K562 (cell line): ENCODE results near the gene MARCHF3. TPM values are rescaled to one million over a fixed set of nuclear protein-coding genes. Genes with fewer than 3 reads are reported as not detected.

Experiments used
- C11orf30 ChIP-seq: fragments of 450-650 bp; IDR thresholded peaks from 2 replicates; pipeline ENCODE4 v1.6.1; 2016; ENCODE audit warnings: low read depth, mild to moderate bottlenecking
- CBFA2T3 ChIP-seq: fragments of 450-650 bp; IDR thresholded peaks from 2 replicates; pipeline ENCODE4 v1.6.1; 2017
- CBX2 ChIP-seq: fragments of 200-600 bp; sonication (generic); IDR thresholded peaks from one replicate; pipeline ENCODE4 v1.6.1; 2012; ENCODE audit warnings: mild to moderate bottlenecking, low read length, inconsistent platforms; ENCODE audit not compliant: insufficient read depth, poor library complexity, severe bottlenecking
- CTBP1 ChIP-seq: fragments of 450-650 bp; IDR thresholded peaks from 2 replicates; pipeline ENCODE4 v1.6.1; 2016; ENCODE audit warnings: borderline replicate concordance
- DDX20 ChIP-seq: fragments of 450-650 bp; IDR thresholded peaks from 2 replicates; pipeline ENCODE4 v1.6.1; 2016; ENCODE audit warnings: missing genetic modification characterization, low read depth, mild to moderate bottlenecking, missing compliant biosample characterization, moderate library complexity
- ELK3 ChIP-seq: fragments of 450-650 bp; formaldehyde crosslinking; IDR thresholded peaks from 2 replicates; pipeline ENCODE4 v1.4.0; 2020; ENCODE audit warnings: mild to moderate bottlenecking
- ETV6 ChIP-seq, 3 experiments: fragments of 150-350 bp in 1 of 3; sonication (generic) in 1 of 3; formaldehyde crosslinking in 1 of 3; IDR thresholded peaks; 2 replicates each; pipeline versions ENCODE4 v1.6.1 to v1.8.0; 2014 to 2022; ENCODE audit warnings: borderline replicate concordance in 2 of 3, low read depth in 2 of 3, antibody characterized with exemption in 1 of 3, low read length in 1 of 3, mild to moderate bottlenecking in 1 of 3, missing genetic modification reagents in 1 of 3
- FOSL1 ChIP-seq: fragments of 200-800 bp; sonication (Bioruptor generic); conservative IDR thresholded peaks from 2 replicates; pipeline ENCODE4 v1.6.1; 2016; ENCODE audit warnings: missing genetic modification characterization, missing compliant biosample characterization
- KDM4B ChIP-seq, 2 experiments: fragments of 450-650 bp in 1 of 2; sonication (generic) in 1 of 2; IDR thresholded peaks; 2 replicates each; pipeline ENCODE4 v1.6.1; 2016 to 2017; ENCODE audit warnings: borderline replicate concordance in 2 of 2, antibody characterized with exemption in 1 of 2, low read depth in 1 of 2, mild to moderate bottlenecking in 1 of 2
- L3MBTL2 ChIP-seq: fragments of 450-650 bp; IDR thresholded peaks from 2 replicates; pipeline ENCODE4 v1.6.1; 2016; ENCODE audit warnings: mild to moderate bottlenecking, moderate library complexity
- MCM3 ChIP-seq: fragments of 450-650 bp; IDR thresholded peaks from 2 replicates; pipeline ENCODE4 v1.6.1; 2016
- MEF2D ChIP-seq: conservative IDR thresholded peaks from 2 replicates; pipeline ENCODE4 v1.6.1; 2016; ENCODE audit warnings: low read depth, missing genetic modification characterization, missing compliant biosample characterization
- MTA1 ChIP-seq: fragments of 450-650 bp; IDR thresholded peaks from 2 replicates; pipeline ENCODE4 v1.6.1; 2017; ENCODE audit warnings: borderline replicate concordance
- NCOA1 ChIP-seq: fragments of 450-650 bp; IDR thresholded peaks from 2 replicates; pipeline ENCODE4 v1.6.1; 2016; ENCODE audit warnings: low read depth
- NRF1 ChIP-seq, 2 experiments: fragments of 450-650 bp; IDR thresholded peaks in 1 of 2; conservative IDR thresholded peaks in 1 of 2; 2 replicates each; pipeline ENCODE4 v1.6.1; 2014; ENCODE audit warnings: mild to moderate bottlenecking in 2 of 2
- RNF219 ChIP-seq: fragments of 250-450 bp; sonication (Bioruptor Pico); IDR thresholded peaks from 2 replicates; pipeline ENCODE4 v1.5.0; 2022; ENCODE audit warnings: mild to moderate bottlenecking
- SAP30 ChIP-seq: fragments of 200-600 bp; sonication (generic); IDR thresholded peaks from 2 replicates; pipeline ENCODE4 v1.6.1; 2012; ENCODE audit warnings: borderline replicate concordance, low read depth, mild to moderate bottlenecking, moderate library complexity, low read length, control low read depth, inconsistent platforms; ENCODE audit not compliant: insufficient read depth, poor library complexity, severe bottlenecking
- TFE3 ChIP-seq: fragments of 450-650 bp; formaldehyde crosslinking; IDR thresholded peaks from 2 replicates; pipeline ENCODE4 v1.4.0; 2020; ENCODE audit warnings: mild to moderate bottlenecking, mixed read lengths
- ZNF277 ChIP-seq: fragments of 250-450 bp; sonication (Bioruptor Pico); IDR thresholded peaks from 2 replicates; pipeline ENCODE4 v1.8.0; 2022; ENCODE audit warnings: inconsistent platforms, mild to moderate bottlenecking, moderate library complexity, borderline replicate concordance
- ZNF347 ChIP-seq: fragments of 450-650 bp; formaldehyde crosslinking; IDR thresholded peaks from 2 replicates; pipeline ENCODE4 v1.4.0; 2020; ENCODE audit warnings: low read depth, mild to moderate bottlenecking, moderate library complexity
- ZSCAN32 ChIP-seq: fragments of 450-650 bp; formaldehyde crosslinking; IDR thresholded peaks from 2 replicates; pipeline ENCODE4 v1.4.0; 2020; ENCODE audit warnings: mild to moderate bottlenecking, moderate library complexity
- polyA plus RNA-seq, 8 experiments: library from polyadenylated mRNA; depleted of rRNA in 4 of 8; stranded (reverse) in 5 of 8; unstranded in 3 of 8; fragments of >200 nt; fragmentation: Nextera tagmentation in 2 of 8; fragmentation: Illumina TruSeq in 1 of 8; extraction: Ambion mirVana in 2 of 8; extraction: Trizol in 1 of 8; gene quantifications; 2 replicates each; pipeline versions ENCODE4 v1.2.1 to v1.2.3, GENCODE V29; 2011 to 2014; ENCODE audit warnings: inconsistent platforms in 1 of 8, missing spikeins in 1 of 8
- total RNA-seq, 7 experiments: library from RNA; depleted of rRNA in 6 of 7; stranded (reverse); fragments of >200 nt in 6 of 7; fragmentation: Illumina TruSeq in 2 of 7; extraction: Trizol in 2 of 7; gene quantifications; 2 replicates each; pipeline versions ENCODE4 v1.2.1 to v1.2.3, GENCODE V29; 2011 to 2021; ENCODE audit warnings: low replicate concordance in 1 of 7

The MARCHF3 gene
- total and polyA plus RNA-seq, 9 of the 15 experiments (the other 6 are each of a cell fraction or from before 2014, with no cell fraction given): 5.6 to 37.4 (median 16.5) TPM

GRCh38 chr5:127072861-127073846 is 42.8 kb upstream of the MARCHF3 start, which contains the start of gene C5orf63 (continued):
- TF ChIP-seq L3MBTL2 (peak; percentile 51), CBX2 (no peak), CBFA2T3 (no peak), ETV6 (IDR thresholded peaks at IDR 0.05; ENCODE audit: borderline replicate concordance in 1 of 2, low read depth in 2 of 2, low read length in 1 of 2) (peak; percentile 78 to 92), ETV6 (CRISPR knock-in tag; IDR thresholded peaks at IDR 0.05; ENCODE audit: borderline replicate concordance) (no peak), NRF1 (conservative IDR thresholded peaks at IDR 0.05 in 1 of 2, IDR thresholded peaks at IDR 0.05 in 1 of 2) (peak; percentile 54 to 65), ZSCAN32 (CRISPR knock-in tag) (no peak), ELK3 (CRISPR knock-in tag) (no peak), C11orf30 (no peak), ZNF277 (no peak), ZNF347 (CRISPR knock-in tag) (no peak), NCOA1 (no peak), MEF2D (tag) (no peak), KDM4B (IDR thresholded peaks at IDR 0.05; ENCODE audit: borderline replicate concordance in 2 of 2, low read depth in 1 of 2) (peak in 1 of 2 experiments; percentile 36; a peak in 1 of 4 replicates), RNF219 (CRISPR knock-in tag) (no peak), SAP30 (peak; percentile 35), CTBP1 (peak; percentile 28; the same call in 1 of the 2 replicates), FOSL1 (no peak), MTA1 (no peak), MCM3 (no peak), TFE3 (CRISPR knock-in tag) (no peak), DDX20 (tag) (no peak)
